ENCODE results near the gene TEX35. TPM values are rescaled to one million over a fixed set of nuclear protein-coding genes. Genes with fewer than 3 reads are reported as not detected.

The TEX35 gene
- total RNA-seq = not detected in 2 replicates

GRCh38 chr1:178512566-178513277, at the start of gene TEX35:
Gene TEX35 (plus strand): TSS chr1:178513109. CDS start chr1:178513189, 80 bp downstream.

GRCh38 chr1:178496410-178497135, 16.3 kb upstream of the TEX35 start, which contains the start of gene CLEC20A:
Gene CLEC20A (minus strand): TSS chr1:178496964. CDS start chr1:178496939, 25 bp downstream.

Other genes with a start within 250 kb of the TEX35 start
- gene CLEC20A, start 16.1 kb upstream of the TEX35 start, total RNA-seq = not detected in 2 replicates
- gene RALGPS2, start 212.1 kb downstream of the TEX35 start, total RNA-seq = 41.6 and 44.0 TPM in 2 replicates